Measurements from ENCODE around the gene TXK. TPM values are rescaled to one million over a fixed set of nuclear protein-coding genes. Genes with fewer than 3 reads are reported as not detected.

Gene TXK
- total RNA-seq, 2 donors from 2014 or later, result 0.46 to 4.8 TPM

DNA sequence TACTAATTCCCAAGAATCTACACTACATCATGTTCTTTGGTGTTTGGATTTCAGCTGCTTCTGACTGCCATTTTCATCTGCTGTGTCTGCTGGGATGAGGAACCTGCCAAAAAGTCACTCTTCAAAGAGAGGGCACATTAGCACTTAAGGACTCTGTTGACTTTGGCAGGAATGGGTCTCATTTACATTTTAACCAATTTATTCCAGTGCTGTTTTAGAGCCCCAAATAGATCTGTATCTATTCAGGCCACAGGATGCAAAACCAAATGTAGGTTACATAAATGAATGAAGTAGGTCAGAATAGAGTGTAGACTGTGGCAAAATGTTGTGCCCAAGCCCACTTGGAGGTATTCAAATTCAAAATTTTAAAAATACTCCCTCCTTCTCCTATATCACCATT lies 14.4 kb downstream of the TXK start:
- TF ChIP-seq POLR2A (IDR thresholded peaks at IDR 0.05) (no peak), POLR2AphosphoS5 (IDR thresholded peaks at IDR 0.05) (no peak)
- TF ChIP-seq, protein P1, sequence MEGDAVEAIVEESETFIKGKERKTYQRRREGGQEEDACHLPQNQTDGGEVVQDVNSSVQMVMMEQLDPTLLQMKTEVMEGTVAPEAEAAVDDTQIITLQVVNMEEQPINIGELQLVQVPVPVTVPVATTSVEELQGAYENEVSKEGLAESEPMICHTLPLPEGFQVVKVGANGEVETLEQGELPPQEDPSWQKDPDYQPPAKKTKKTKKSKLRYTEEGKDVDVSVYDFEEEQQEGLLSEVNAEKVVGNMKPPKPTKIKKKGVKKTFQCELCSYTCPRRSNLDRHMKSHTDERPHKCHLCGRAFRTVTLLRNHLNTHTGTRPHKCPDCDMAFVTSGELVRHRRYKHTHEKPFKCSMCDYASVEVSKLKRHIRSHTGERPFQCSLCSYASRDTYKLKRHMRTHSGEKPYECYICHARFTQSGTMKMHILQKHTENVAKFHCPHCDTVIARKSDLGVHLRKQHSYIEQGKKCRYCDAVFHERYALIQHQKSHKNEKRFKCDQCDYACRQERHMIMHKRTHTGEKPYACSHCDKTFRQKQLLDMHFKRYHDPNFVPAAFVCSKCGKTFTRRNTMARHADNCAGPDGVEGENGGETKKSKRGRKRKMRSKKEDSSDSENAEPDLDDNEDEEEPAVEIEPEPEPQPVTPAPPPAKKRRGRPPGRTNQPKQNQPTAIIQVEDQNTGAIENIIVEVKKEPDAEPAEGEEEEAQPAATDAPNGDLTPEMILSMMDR (IDR thresholded peaks at IDR 0.05), result no peak

DNA sequence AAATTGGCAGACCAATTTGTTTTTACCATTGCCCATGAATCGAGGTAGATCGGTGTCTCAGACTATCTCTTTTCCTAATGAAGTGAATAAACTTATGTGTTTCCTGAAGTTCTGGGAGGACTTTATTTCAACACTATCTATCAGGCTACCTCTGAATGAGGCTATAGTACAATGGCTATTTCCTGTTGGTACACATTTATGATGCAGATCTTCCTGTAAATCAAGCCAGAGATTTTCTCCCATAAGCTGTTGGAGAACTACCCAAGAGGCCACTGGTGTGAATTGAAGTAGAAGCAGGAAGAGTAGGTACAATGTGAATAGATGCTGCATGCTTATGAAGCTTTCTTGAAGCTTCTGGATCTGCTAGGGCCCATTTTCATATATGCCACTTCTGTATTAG lies 16.0 kb downstream of the TXK start:
- DNase-seq (ENCODE audit: low spot score), result no peak
- Histone ChIP-seq H3K27me3 (replicated peaks; ENCODE audit: insufficient read depth) (no peaks in the 10 kb centered on the region), H3K4me1 (replicated peaks) (no peaks in the 10 kb centered on the region), H3K9me3 (no peaks in the 10 kb centered on the region), H3K27ac (no peak overlapping the region), H3K4me3 (no peak overlapping the region), H3K36me3 (no peaks in the 10 kb centered on the region)
- intact Hi-C loops (cut with DNase I), result no loop called here
- WGBS, result 93% methylated on average over 2 of the region's 2 CpGs
- TF ChIP-seq, protein P1 (IDR thresholded peaks at IDR 0.05), result no peak
- no peak for TF ChIP-seq POLR2A (IDR thresholded peaks at IDR 0.05)
- TF ChIP-seq POLR2AphosphoS5 (IDR thresholded peaks at IDR 0.05), result no peak

More for the DNA sequence above, 14.4 kb downstream of the TXK start:
- no peak for DNase-seq (ENCODE audit: low spot score)
- Histone ChIP-seq H3K36me3 (no peaks in the 10 kb centered on the region), H3K27me3 (replicated peaks; ENCODE audit: insufficient read depth) (no peaks in the 10 kb centered on the region), H3K4me1 (replicated peaks) (no peaks in the 10 kb centered on the region), H3K9me3 (no peaks in the 10 kb centered on the region), H3K27ac (no peak overlapping the region), H3K4me3 (no peak overlapping the region)
- intact Hi-C loops (cut with DNase I), result no loop called here

DNA sequence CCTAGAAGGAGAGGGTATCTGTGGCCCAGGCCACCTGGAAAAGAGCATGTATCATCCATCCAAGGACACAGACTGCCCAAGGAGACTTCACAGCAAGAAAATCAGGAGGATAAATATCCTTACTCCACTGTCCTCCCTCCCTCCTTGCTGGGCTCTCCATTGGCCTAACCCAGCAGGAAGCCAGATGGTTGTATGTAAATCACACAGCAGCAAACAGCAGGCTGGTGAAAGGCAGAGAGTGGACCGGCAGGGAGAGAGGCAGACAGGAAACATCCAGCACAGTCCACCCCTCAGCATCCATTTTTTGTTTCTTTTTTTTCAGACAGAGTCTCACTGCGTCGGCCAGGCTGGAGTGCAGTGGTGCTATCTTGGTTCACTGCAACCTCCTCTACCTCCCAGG lies 17.5 kb downstream of the TXK start:
- 77% methylated on average over 3 of the region's 3 CpGs for WGBS
- TF ChIP-seq, protein P1 (IDR thresholded peaks at IDR 0.05), result no peak
- TF ChIP-seq POLR2AphosphoS5 (IDR thresholded peaks at IDR 0.05) (no peak), POLR2A (IDR thresholded peaks at IDR 0.05) (no peak)
- no peaks in the 10 kb centered on the region for H3K36me3 ChIP-seq
- no peaks in the 10 kb centered on the region for H3K4me1 ChIP-seq (replicated peaks)
- no peaks in the 10 kb centered on the region for H3K27me3 ChIP-seq (replicated peaks; ENCODE audit: insufficient read depth)
- intact Hi-C loops (cut with DNase I), result no loop called here
- no peak overlapping the region for H3K4me3 ChIP-seq
- H3K9me3 ChIP-seq, result no peaks in the 10 kb centered on the region
- H3K27ac ChIP-seq, result no peak overlapping the region
- no peak for DNase-seq (ENCODE audit: low spot score)

DNA sequence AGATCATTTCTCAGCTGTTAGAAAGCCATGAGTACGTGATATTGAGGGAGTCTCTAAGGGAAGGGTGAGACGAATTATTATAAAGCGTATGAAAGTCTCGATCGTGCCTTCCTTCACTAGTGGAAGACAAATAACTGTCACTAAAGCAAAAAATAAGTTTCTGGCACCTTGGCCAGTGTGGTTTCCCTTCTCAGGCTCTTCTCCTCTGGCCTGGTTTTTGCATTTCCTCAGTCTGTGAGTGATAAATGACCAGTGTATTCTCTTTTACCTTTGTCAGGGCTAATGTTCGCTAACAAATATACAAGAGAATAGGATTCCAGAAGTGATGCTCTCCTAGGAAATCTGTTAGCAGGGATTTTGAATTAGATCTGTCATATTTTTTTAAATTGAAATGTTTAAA lies 19.6 kb downstream of the TXK start:
- TF ChIP-seq POLR2A (IDR thresholded peaks at IDR 0.05), result no peak
- no peak for TF ChIP-seq POLR2AphosphoS5 (IDR thresholded peaks at IDR 0.05)
- TF ChIP-seq, protein P1 (IDR thresholded peaks at IDR 0.05), result no peak
- H3K27me3 ChIP-seq (replicated peaks; ENCODE audit: insufficient read depth), result no peaks in the 10 kb centered on the region
- DNase-seq (ENCODE audit: low spot score), result no peak
- H3K4me1 ChIP-seq (replicated peaks), result no peaks in the 10 kb centered on the region
- 61% methylated on average over 6 of the region's 6 CpGs for WGBS
- no peaks in the 10 kb centered on the region for H3K36me3 ChIP-seq
- no peak overlapping the region for H3K4me3 ChIP-seq
- intact Hi-C loops (cut with DNase I), result no loop called here
- H3K27ac ChIP-seq, result no peak overlapping the region
- no peaks in the 10 kb centered on the region for H3K9me3 ChIP-seq

DNA sequence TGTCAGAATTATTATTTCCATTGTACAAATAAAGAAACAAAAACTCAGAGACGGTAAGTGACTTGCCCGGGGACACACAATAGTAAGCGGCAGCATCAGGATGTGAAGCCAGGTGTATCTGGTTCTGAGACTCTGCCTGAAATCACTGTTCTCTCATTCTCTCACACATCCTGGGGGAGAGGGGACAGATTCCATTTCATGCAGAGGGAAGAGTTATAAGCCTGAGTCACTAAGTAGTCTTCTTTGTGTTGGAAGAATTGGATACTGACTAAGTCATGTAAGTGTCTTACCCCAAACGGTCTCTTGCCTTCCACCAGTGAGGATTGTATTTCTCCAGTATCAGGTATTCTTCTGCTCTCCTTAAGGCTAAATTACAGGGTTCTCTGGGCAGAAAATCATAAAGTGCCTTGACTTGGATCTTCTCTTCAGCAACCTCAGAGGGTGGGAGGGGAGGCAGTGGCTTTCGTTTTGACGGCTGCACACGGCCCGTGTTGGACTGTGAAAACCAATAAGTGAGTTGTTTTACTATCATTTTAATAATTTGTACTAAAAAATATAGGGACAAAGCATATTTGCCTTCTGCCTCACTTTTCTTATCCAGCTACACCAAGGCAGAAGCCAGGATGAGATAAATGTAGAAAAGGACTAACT lies 21.9 kb downstream of the TXK start:
- intact Hi-C loops (cut with DNase I), result no loop called here
- no peak overlapping the region for H3K27ac ChIP-seq
- no peak for TF ChIP-seq POLR2A (IDR thresholded peaks at IDR 0.05)
- TF ChIP-seq, protein P1 (IDR thresholded peaks at IDR 0.05), result no peak
- TF ChIP-seq POLR2AphosphoS5 (IDR thresholded peaks at IDR 0.05), result no peak
- DNase-seq (ENCODE audit: low spot score), result no peak
- 79% methylated on average over 8 of the region's 8 CpGs for WGBS
- no peaks in the 10 kb centered on the region for H3K4me1 ChIP-seq (replicated peaks)
- no peaks in the 10 kb centered on the region for H3K36me3 ChIP-seq
- H3K9me3 ChIP-seq, result no peaks in the 10 kb centered on the region
- no peak overlapping the region for H3K4me3 ChIP-seq
- H3K27me3 ChIP-seq (replicated peaks; ENCODE audit: insufficient read depth), result no peaks in the 10 kb centered on the region

All from prostate gland (tissue), 2 donors.